Cardiac muscle cell (in vitro differentiated cells and primary cell): Measurements from ENCODE around the gene DHX35. TPM values are rescaled to one million over a fixed set of nuclear protein-coding genes. Genes with fewer than 3 reads are reported as not detected.
A peak's percentile ranks its signal among the peaks of the same experiment; 100 is the strongest.

Experiments used
- DNase-seq, 2 donors: peaks; one replicate each; pipeline versions ENCODE4 v3.0.0 to v3.0.0-alpha.2; 2010 to 2017; ENCODE audit warnings: low read depth in 1 of 2, low spot score in 1 of 2
- H3K27ac ChIP-seq: fragments of 200-600 bp; sonication (generic); 2 replicates; pipeline ENCODE4 v1.5.1; 2016
- H3K27me3 ChIP-seq: fragments of 200-600 bp; sonication (generic); 2 replicates; pipeline ENCODE4 v1.6.0; 2016; ENCODE audit warnings: control low read depth
- H3K36me3 ChIP-seq: fragments of 200-600 bp; sonication (generic); 2 replicates; pipeline ENCODE4 v1.5.1; 2016; ENCODE audit warnings: control low read depth
- H3K4me1 ChIP-seq: fragments of 200-600 bp; sonication (generic); 2 replicates; pipeline ENCODE4 v1.8.1; 2017; ENCODE audit warnings: low read depth, mild to moderate bottlenecking, mixed run types
- H3K4me3 ChIP-seq: fragments of 200-600 bp; sonication (generic); 2 replicates; pipeline ENCODE4 v1.5.1; 2016; ENCODE audit warnings: mild to moderate bottlenecking
- H3K9me3 ChIP-seq: fragments of 200-600 bp; sonication (generic); 2 replicates; pipeline ENCODE4 v1.5.1; 2017; ENCODE audit warnings: low read depth, mild to moderate bottlenecking, control low read depth
- polyA plus RNA-seq: library from polyadenylated mRNA; unstranded; fragments of >200 nt; fragmentation: Nextera tagmentation; extraction: Ambion mirVana; gene quantifications from 2 replicates; pipeline ENCODE4 v1.2.1, GENCODE V29; 2016
- total RNA-seq: library from RNA; depleted of rRNA; stranded (reverse); fragments of >200 nt; gene quantifications from 2 replicates; pipeline ENCODE4 v1.2.3, GENCODE V29; 2016
- TF ChIP-seq, protein P1 (sequence below): IDR thresholded peaks from 2 replicates; pipeline ENCODE4 v1.5.1; 2012; ENCODE audit warnings: low read depth, mild to moderate bottlenecking, low read length

Gene DHX35
- total and polyA plus RNA-seq, 2 experiments from 2014 or later: 8.9 to 10.4 TPM

DNA sequence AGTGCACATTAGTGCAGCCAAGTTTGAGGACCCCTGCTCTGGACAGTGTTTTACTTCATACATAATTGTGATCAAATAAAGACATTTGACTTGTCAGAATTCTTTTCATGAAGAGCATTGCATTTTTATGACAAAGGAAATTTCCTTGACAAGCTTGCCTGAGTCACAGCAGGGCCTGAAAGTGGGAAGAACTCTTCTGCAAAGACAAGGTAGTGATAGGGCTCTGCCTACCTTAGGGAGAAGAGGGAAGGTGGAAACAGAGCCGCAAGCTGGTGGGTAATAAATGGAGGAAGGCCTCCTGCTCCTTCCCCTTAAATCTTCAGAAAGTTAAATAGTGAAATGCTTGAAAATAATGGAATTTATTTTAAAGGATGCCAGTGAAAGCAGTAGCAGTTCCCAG lies 118.2 kb downstream of the DHX35 start:
- Histone ChIP-seq H3K36me3 (no peaks in the 10 kb centered on the region), H3K27ac (no peak overlapping the region), H3K4me3 (no peak overlapping the region), H3K9me3 (no peaks in the 10 kb centered on the region), H3K27me3 (no peaks in the 10 kb centered on the region), H3K4me1 (no peaks in the 10 kb centered on the region)
- no peak for DNase-seq
- TF ChIP-seq, protein P1, sequence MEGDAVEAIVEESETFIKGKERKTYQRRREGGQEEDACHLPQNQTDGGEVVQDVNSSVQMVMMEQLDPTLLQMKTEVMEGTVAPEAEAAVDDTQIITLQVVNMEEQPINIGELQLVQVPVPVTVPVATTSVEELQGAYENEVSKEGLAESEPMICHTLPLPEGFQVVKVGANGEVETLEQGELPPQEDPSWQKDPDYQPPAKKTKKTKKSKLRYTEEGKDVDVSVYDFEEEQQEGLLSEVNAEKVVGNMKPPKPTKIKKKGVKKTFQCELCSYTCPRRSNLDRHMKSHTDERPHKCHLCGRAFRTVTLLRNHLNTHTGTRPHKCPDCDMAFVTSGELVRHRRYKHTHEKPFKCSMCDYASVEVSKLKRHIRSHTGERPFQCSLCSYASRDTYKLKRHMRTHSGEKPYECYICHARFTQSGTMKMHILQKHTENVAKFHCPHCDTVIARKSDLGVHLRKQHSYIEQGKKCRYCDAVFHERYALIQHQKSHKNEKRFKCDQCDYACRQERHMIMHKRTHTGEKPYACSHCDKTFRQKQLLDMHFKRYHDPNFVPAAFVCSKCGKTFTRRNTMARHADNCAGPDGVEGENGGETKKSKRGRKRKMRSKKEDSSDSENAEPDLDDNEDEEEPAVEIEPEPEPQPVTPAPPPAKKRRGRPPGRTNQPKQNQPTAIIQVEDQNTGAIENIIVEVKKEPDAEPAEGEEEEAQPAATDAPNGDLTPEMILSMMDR: no peak

DNA sequence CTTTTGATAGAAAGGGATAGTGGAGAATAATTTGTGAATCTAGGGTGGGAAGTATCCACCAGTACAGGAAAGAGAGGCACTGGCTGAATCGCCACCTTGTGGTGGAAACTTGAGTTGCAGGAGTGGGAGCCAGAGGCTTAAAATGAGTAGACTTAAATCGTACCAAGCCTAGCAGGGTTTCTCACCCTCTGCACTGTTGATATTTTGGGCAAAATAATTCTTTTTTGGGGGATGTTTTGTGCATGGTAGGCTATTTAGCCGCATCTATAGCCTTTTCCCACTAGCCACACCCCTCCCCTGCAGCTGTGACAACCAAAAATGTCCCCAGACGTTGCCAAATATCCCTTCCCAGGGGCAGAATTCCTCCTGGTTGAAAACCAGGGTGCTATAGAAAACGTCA lies 119.1 kb downstream of the DHX35 start:
- no peaks in the 10 kb centered on the region for H3K9me3 ChIP-seq
- TF ChIP-seq, protein P1: peak; percentile 94
- H3K36me3 ChIP-seq: no peaks in the 10 kb centered on the region
- no peak overlapping the region for H3K4me3 ChIP-seq
- H3K4me1 ChIP-seq: no peaks in the 10 kb centered on the region
- no peaks in the 10 kb centered on the region for H3K27me3 ChIP-seq
- H3K27ac ChIP-seq: no peak overlapping the region
- peak; percentile 83 to 85 for DNase-seq

DNA sequence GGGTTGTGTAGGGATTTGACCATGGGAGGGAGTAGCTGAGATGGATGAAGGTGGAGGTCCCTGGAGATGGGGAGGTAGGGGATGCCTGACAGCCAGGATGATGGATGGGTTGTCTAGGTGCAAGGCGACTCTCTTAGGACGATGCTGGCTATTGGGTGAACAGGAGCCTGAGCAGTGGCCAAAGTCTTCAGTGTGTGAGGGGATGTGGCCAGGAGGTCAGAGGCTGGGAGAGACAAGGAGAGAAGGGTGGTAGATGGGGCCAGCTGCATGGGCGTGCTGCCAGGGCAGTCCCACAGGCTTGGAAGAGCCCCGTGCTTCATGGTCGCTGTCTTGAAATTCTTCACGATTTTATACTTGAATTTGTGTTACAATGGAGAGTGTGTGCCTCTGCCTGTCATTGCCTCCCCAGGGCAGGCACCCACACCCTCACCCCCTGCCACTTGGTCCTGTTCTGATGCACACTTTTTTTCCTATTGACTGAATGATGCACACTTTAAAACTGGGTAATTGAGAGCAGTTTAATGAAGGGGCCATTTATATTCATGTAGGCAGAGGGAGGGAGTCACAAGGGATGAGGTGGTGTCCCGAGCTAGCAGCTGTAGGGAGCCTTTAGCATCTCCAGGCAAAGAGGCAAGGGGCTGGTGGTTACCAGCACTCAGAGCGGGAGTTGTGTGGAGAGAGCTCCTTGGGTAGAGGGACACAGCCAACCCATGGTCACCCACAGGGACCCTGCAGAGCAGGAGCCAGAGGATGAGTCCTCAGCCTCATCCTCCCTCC lies 120.7 kb downstream of the DHX35 start:
- H3K27ac ChIP-seq: no peak overlapping the region
- H3K36me3 ChIP-seq: no peaks in the 10 kb centered on the region
- TF ChIP-seq, protein P1: no peak
- DNase-seq: no peak
- H3K27me3 ChIP-seq: no peaks in the 10 kb centered on the region
- H3K4me1 ChIP-seq: no peaks in the 10 kb centered on the region
- H3K4me3 ChIP-seq: no peak overlapping the region
- no peaks in the 10 kb centered on the region for H3K9me3 ChIP-seq

DNA sequence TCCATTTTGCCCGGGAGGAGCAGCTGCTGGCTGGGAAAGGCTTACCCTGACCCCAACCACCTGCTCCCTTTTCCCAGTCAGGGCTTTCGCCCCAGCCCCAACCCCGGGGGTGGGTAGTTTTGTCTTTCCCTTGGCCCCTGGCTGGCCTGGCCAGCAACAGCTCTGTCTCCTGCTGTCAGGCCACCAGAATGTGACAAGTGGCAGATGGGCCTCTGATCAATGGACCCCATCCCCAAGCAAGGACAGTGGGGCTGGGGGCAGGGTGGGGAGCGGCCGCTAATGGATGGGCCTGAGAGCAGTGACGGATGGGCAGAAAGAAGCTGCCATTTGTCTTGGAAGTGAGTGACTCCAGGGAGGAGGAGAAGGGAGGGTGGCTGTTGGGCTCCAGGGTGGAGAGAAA lies 121.6 kb downstream of the DHX35 start:
- no peak overlapping the region for H3K27ac ChIP-seq
- no peaks in the 10 kb centered on the region for H3K27me3 ChIP-seq
- no peaks in the 10 kb centered on the region for H3K36me3 ChIP-seq
- TF ChIP-seq, protein P1: no peak
- H3K9me3 ChIP-seq: no peaks in the 10 kb centered on the region
- no peak for DNase-seq
- H3K4me1 ChIP-seq: no peaks in the 10 kb centered on the region
- H3K4me3 ChIP-seq: no peak overlapping the region

DNA sequence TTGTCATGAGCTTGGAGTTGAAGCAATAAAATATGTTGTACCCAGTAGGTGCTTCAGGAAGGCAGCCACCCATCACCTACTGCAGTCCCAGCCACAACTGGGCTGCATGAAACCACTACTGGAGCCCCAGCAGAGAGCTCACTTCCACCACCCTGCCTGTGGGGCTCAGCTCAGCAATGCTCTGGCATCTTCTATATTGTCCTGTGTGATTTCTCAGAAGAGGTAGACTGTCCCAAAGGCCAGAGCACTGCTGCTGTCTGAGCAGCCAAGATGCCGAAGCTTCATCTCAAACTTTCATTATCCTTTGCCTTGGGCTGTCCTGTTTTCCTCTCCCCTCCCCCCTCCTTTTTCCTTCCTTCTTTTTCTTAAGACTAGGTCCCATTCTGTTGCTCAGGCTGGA lies 126.9 kb downstream of the DHX35 start:
- H3K36me3 ChIP-seq: no peaks in the 10 kb centered on the region
- DNase-seq: no peak
- H3K4me3 ChIP-seq: no peak overlapping the region
- TF ChIP-seq, protein P1: no peak
- H3K4me1 ChIP-seq: no peaks in the 10 kb centered on the region
- no peaks in the 10 kb centered on the region for H3K9me3 ChIP-seq
- H3K27me3 ChIP-seq: no peaks in the 10 kb centered on the region
- no peak overlapping the region for H3K27ac ChIP-seq

Other genes starting within 250 kb of the DHX35 start
- gene SLC32A1, start 237.9 kb upstream of the DHX35 start, total RNA-seq: not detected in 2 replicates
- gene SLC32A1, start 237.9 kb upstream of the DHX35 start, polyA plus RNA-seq: not detected in 2 replicates
- gene ACTR5, start 213.9 kb upstream of the DHX35 start, total RNA-seq: 8.1 and 8.7 TPM in 2 replicates
- gene ACTR5, start 213.9 kb upstream of the DHX35 start, polyA plus RNA-seq: 6.4 and 9.4 TPM in 2 replicates
- gene PPP1R16B, start 156.6 kb upstream of the DHX35 start, total RNA-seq: 0.07 and 0.15 TPM in 2 replicates
- 0.10 TPM in 1 of 2 replicates, not detected in the other for gene PPP1R16B, start 156.6 kb upstream of the DHX35 start, polyA plus RNA-seq
- 4.2 and 45.4 TPM in 2 replicates for gene FAM83D, start 35.9 kb upstream of the DHX35 start, total RNA-seq
- gene FAM83D, start 35.9 kb upstream of the DHX35 start, polyA plus RNA-seq: 7.4 and 43.9 TPM in 2 replicates